LNCaP clone FGC (cell line): ENCODE results near the gene NCOA1.

Source experiments
- DNase-seq: peaks from one replicate; pipeline ENCODE4 v3.0.0-alpha.2; 2011; ENCODE audit warnings: low read depth
- H3K4me3 ChIP-seq: 2 replicates; pipeline ENCODE4 v1.5.1; 2011; ENCODE audit warnings: mild to moderate bottlenecking, low read depth, low read length, control low read depth
- TF ChIP-seq, protein P1 (sequence below): IDR thresholded peaks from 2 replicates; pipeline ENCODE4 v1.5.1; 2012; ENCODE audit warnings: mild to moderate bottlenecking; ENCODE audit not compliant: control insufficient read depth, insufficient read depth; ENCODE audit errors: extremely low read depth

The NCOA1 gene

DNA sequence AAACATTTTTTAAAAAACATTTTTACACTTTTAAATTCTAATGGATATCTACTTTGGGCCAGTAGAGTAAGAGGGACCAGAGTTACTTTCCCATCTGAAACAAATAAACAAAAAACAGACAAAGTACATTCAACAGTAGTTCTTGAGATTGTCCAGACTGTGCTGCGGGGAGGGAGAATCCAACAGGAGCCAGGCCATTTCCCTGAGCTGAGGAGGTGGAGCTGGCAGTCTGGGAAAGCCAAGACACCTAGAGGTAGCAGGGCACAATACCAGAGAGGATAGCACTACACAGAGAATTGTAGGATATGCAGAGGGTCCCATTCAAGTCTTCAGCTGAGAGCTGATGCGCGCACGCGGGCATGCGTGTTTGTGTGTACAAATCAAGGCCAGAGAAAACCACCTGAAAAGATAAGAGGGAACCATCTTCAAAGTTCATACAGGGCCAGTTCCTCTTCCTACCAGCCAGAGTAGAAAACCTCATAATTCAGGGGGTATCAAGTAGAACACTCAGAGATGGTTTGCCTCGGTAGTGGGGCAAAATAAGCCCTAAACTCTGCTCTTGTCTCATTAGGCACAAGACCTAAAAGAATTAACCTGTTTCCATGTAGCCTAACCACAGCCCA, 258.1 kb downstream of the NCOA1 start:
- DNase-seq, result no peak
- TF ChIP-seq, protein P1, sequence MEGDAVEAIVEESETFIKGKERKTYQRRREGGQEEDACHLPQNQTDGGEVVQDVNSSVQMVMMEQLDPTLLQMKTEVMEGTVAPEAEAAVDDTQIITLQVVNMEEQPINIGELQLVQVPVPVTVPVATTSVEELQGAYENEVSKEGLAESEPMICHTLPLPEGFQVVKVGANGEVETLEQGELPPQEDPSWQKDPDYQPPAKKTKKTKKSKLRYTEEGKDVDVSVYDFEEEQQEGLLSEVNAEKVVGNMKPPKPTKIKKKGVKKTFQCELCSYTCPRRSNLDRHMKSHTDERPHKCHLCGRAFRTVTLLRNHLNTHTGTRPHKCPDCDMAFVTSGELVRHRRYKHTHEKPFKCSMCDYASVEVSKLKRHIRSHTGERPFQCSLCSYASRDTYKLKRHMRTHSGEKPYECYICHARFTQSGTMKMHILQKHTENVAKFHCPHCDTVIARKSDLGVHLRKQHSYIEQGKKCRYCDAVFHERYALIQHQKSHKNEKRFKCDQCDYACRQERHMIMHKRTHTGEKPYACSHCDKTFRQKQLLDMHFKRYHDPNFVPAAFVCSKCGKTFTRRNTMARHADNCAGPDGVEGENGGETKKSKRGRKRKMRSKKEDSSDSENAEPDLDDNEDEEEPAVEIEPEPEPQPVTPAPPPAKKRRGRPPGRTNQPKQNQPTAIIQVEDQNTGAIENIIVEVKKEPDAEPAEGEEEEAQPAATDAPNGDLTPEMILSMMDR, result no peak
- no peak overlapping the region for H3K4me3 ChIP-seq

DNA sequence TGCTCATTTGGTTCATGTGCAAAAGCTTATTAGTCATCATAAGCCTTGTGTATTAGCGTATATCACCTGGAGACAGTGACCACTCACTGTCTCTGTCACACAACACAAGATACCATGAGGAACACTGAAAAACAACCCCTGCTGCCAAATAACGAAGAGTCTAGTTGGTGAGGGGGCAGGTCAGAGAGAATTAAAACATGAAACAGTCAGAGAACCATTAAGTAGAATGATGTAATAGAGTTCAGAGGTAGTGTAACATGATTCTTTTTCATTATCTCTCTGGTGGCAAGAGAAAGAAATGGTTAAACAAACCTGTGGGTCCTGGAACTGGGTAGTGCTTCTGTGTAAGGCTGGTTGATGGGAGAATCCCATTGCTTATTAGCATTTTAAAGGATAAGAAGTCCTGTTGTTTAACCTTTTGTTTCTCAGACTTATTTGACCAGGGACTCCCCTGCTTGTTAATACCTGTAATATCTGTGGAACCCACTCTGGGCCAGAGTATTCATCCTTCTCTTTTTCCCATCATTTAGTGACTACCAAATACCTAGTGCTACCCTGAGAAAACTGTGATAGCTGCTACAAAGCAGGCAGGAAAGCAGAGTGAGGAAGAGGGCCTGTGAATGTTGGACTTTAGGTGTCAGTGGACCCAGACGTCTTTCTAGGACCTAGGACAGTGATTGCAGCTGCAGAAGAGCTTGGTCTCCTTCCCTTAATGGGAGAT, 264.1 kb downstream of the NCOA1 start:
- no peak overlapping the region for H3K4me3 ChIP-seq

DNA sequence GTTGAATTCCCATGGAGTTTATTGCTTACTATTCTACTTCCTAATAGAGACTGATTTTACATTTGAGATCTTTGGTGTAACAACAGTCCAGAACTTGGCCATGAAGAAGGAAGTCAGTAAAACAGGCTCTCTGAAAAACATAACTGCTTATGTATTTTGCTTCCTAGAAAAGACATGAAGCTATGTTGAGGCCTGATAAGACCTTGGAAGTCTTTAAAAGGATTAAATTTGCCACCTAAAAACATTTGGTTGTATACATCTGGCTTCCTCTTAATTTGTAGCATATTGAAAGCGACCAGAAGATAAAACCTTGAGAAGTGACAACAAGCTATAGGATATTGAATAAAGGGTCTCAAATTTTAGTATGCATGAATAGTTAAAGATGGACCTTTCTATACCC, 265.7 kb downstream of the NCOA1 start:
- no peak overlapping the region for H3K4me3 ChIP-seq
- TF ChIP-seq, protein P1, result no peak
- DNase-seq, result no peak

More for the DNA sequence above, 264.1 kb downstream of the NCOA1 start:
- no peak for DNase-seq
- TF ChIP-seq, protein P1, result no peak

DNA sequence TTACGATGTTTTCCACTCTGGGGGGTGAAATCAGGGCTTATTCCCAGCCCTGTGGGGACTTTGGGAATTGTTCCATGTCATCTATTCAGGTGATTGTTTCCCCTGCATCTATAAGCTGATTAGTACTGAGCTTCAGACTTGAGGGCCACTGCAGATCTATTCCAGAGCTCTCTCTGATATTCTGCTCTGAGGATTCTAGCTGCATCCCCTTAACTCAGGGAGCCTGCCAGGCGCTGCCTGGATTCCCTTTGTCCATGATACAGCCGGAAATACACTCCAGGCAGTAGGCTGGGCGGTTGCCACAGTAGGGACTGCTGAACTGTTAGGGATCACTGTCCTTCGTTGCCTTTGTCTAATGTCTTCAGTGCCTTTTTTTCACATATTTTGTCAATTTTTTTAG, 270.8 kb downstream of the NCOA1 start:
- DNase-seq, result no peak
- H3K4me3 ChIP-seq, result no peak overlapping the region
- TF ChIP-seq, protein P1, result no peak

DNA sequence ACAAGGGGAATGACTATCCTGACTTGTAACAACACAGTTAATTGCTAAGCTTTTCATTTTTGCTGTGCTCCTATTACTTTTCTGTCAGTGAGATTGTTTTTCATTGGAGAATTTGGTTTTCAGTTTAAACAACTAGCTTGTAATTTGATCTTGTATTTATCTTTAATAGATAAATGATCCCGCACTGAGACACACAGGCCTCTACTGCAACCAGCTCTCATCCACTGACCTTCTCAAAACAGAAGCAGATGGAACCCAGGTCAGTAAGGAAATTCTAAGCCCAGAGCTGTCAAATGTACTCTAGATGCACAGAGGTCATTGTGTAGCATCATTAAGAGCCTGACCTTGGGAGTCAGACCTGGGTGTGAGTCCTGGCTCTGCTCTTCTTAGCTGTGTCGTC, 271.5 kb downstream of the NCOA1 start:
- H3K4me3 ChIP-seq, result no peak overlapping the region
- TF ChIP-seq, protein P1, result no peak
- DNase-seq, result no peak

DNA sequence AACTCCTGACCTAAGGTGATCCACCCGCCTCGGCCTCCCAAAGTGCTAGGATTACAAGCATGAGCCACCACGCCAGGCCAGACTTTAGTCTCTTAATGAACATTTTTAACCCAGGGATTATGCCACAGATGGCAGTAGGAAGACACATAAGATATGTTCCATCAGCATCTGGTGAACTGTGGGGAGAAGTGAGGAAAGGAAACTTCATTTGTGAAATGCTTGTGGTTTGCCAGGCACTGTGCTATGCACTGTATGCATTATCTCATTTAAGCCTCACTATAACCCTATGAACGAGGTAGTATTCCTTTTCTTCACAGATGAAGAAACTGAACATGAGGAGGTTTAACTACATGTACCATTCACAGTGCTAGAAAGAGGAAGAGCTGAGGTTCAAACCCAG, 272.8 kb downstream of the NCOA1 start:
- no peak overlapping the region for H3K4me3 ChIP-seq
- TF ChIP-seq, protein P1, result no peak
- no peak for DNase-seq
